Cardiac muscle cell (in vitro differentiated cells and primary cell): ENCODE results near the gene ACTN1. TPM values are rescaled to one million over a fixed set of nuclear protein-coding genes. Genes with fewer than 3 reads are reported as not detected.
"Not testable (repeated sequence)": the region's sequence is repeated elsewhere in the genome, so short reads cannot be mapped to it uniquely, and the experiment has no call there.

Source experiments
- DNase-seq, 2 donors: peaks; one replicate each; pipeline versions ENCODE4 v3.0.0 to v3.0.0-alpha.2; 2010 to 2017; ENCODE audit warnings: low read depth in 1 of 2, low spot score in 1 of 2
- H3K27ac ChIP-seq: fragments of 200-600 bp; sonication (generic); 2 replicates; pipeline ENCODE4 v1.5.1; 2016
- H3K27me3 ChIP-seq: fragments of 200-600 bp; sonication (generic); 2 replicates; pipeline ENCODE4 v1.6.0; 2016; ENCODE audit warnings: control low read depth
- H3K36me3 ChIP-seq: fragments of 200-600 bp; sonication (generic); 2 replicates; pipeline ENCODE4 v1.5.1; 2016; ENCODE audit warnings: control low read depth
- H3K4me1 ChIP-seq: fragments of 200-600 bp; sonication (generic); 2 replicates; pipeline ENCODE4 v1.8.1; 2017; ENCODE audit warnings: low read depth, mild to moderate bottlenecking, mixed run types
- H3K4me3 ChIP-seq: fragments of 200-600 bp; sonication (generic); 2 replicates; pipeline ENCODE4 v1.5.1; 2016; ENCODE audit warnings: mild to moderate bottlenecking
- H3K9me3 ChIP-seq: fragments of 200-600 bp; sonication (generic); 2 replicates; pipeline ENCODE4 v1.5.1; 2017; ENCODE audit warnings: low read depth, mild to moderate bottlenecking, control low read depth
- polyA plus RNA-seq: library from polyadenylated mRNA; unstranded; fragments of >200 nt; fragmentation: Nextera tagmentation; extraction: Ambion mirVana; gene quantifications from 2 replicates; pipeline ENCODE4 v1.2.1, GENCODE V29; 2016
- total RNA-seq: library from RNA; depleted of rRNA; stranded (reverse); fragments of >200 nt; gene quantifications from 2 replicates; pipeline ENCODE4 v1.2.3, GENCODE V29; 2016
- TF ChIP-seq, protein P1 (sequence below): IDR thresholded peaks from 2 replicates; pipeline ENCODE4 v1.5.1; 2012; ENCODE audit warnings: low read depth, mild to moderate bottlenecking, low read length

Gene ACTN1
- total and polyA plus RNA-seq, 2 experiments from 2014 or later: 167 to 202 TPM

DNA sequence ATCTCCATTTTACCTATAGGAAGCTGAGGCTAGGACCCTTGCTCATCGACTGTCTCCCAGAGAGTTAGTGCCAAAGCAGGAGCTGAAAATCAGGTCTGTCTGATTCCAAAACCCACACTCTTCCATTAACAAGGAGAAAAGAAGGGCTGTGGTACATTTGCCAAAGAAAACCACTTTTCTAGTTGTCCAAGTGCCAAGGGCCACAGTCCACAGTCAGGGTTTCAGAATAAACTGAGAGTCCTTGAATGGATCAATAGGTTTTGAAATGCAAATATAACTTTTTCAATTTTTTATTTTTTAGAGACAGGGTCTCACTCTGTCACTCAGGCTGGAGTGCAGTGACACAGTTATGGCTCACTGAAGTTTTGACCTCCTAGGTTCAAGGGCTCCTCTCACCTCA lies 130.8 kb downstream of the ACTN1 start:
- no peaks in the 10 kb centered on the region for H3K4me1 ChIP-seq
- TF ChIP-seq, protein P1, sequence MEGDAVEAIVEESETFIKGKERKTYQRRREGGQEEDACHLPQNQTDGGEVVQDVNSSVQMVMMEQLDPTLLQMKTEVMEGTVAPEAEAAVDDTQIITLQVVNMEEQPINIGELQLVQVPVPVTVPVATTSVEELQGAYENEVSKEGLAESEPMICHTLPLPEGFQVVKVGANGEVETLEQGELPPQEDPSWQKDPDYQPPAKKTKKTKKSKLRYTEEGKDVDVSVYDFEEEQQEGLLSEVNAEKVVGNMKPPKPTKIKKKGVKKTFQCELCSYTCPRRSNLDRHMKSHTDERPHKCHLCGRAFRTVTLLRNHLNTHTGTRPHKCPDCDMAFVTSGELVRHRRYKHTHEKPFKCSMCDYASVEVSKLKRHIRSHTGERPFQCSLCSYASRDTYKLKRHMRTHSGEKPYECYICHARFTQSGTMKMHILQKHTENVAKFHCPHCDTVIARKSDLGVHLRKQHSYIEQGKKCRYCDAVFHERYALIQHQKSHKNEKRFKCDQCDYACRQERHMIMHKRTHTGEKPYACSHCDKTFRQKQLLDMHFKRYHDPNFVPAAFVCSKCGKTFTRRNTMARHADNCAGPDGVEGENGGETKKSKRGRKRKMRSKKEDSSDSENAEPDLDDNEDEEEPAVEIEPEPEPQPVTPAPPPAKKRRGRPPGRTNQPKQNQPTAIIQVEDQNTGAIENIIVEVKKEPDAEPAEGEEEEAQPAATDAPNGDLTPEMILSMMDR: no peak
- H3K9me3 ChIP-seq: no peaks in the 10 kb centered on the region
- DNase-seq: no peak
- H3K27me3 ChIP-seq: no peaks in the 10 kb centered on the region
- no peak overlapping the region for H3K4me3 ChIP-seq
- no peaks in the 10 kb centered on the region for H3K36me3 ChIP-seq
- H3K27ac ChIP-seq: no peak overlapping the region

DNA sequence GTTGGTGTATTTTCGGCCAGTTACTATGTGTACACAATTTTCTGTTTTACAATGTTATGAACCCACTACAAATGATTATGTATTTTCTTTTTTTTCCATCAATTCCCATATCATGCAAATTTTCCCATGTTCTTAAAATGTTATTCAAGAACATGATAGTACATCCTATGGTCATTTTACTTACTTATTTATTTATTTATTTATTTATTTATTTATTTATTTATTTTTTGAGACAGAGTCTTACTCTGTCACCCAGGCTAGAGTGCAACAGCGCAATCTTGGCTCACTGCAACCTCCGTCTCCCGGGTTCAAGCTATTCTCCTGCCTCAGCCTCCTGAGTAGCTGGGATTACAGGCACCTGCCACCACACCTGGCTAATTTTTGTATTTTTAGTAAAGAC lies 131.5 kb downstream of the ACTN1 start:
- DNase-seq, H3K4me1 ChIP-seq, H3K27me3 ChIP-seq, H3K27ac ChIP-seq, H3K9me3 ChIP-seq, H3K4me3 ChIP-seq, H3K36me3 ChIP-seq: not testable (repeated sequence)

DNA sequence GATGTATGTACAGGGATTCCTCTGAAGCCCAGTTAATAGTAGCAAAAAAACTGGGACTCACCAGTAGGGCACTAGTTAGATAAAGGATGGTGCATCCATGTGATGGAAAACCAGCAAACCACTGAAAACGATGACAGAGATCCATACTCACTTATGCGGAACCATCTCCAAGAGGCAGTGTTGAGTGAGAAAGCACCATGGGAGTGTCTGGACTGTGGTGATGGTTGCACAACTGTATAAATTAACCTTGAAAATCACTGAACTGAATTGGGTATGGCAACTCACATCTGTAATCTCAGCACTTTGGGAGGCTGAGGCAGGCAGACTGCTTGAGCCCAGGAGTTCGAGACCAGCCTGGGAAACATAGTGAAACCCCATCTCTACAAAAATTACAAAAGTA lies 132.6 kb downstream of the ACTN1 start:
- DNase-seq: no peak
- no peak overlapping the region for H3K4me3 ChIP-seq
- no peaks in the 10 kb centered on the region for H3K9me3 ChIP-seq
- no peaks in the 10 kb centered on the region for H3K27me3 ChIP-seq
- TF ChIP-seq, protein P1: no peak
- H3K36me3 ChIP-seq: no peaks in the 10 kb centered on the region
- no peak overlapping the region for H3K27ac ChIP-seq
- no peaks in the 10 kb centered on the region for H3K4me1 ChIP-seq

DNA sequence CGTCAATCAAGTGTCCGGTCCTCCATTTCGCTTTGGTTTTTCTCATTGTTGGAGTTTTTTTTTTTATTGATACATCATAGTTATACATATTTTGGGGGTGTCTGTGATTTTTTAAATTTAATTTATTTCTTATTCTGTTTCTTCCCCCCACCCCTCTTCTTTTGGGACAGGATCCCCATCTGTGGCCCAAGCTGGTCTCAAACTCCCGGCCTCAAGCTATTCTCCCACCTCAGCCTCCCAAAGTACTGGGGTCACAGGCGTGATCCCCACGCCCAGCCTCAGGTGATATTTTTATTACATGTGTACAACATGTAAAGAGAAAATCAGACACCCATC lies 134.9 kb downstream of the ACTN1 start:
- no peaks in the 10 kb centered on the region for H3K36me3 ChIP-seq
- no peak for DNase-seq
- H3K9me3 ChIP-seq: no peaks in the 10 kb centered on the region
- no peaks in the 10 kb centered on the region for H3K4me1 ChIP-seq
- no peaks in the 10 kb centered on the region for H3K27me3 ChIP-seq
- no peak overlapping the region for H3K27ac ChIP-seq
- no peak overlapping the region for H3K4me3 ChIP-seq
- TF ChIP-seq, protein P1: no peak

DNA sequence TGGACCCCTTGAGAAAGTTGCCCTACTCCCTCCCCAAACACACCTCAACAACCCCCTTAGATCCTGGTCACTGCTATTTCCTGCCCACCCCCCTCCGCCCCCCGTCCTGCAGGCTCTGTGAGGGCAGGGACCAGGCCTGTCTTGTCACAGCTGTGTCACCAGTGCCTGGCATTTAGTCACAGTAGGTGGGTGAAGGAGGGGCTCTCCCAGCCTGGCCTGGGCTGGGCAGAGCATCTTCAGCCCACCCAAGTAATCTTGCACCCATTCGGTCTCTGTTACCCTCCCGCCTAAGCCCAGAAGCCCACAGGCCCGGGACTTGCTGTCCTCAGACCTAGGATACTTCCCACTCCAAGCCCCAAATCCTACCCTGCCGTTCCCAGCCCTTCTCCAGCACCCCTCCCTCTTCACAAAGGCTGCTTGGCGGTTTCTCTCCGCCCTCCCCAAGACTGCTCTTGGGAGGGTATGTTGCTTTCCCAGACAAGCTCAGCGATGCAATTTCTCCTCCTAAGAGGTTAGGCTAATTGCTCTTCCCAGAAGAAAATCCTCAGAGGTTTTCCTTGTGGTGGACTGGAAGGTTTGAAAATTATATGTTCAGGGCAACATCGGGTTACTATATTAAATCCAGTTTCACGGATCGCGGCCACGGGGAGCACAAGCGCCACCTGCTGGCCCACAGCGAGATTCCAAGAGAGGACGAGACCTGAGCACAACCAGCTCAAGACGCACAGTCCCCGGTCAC lies 135.5 kb downstream of the ACTN1 start:
- Histone ChIP-seq H3K27ac (no peak overlapping the region), H3K4me1 (no peaks in the 10 kb centered on the region), H3K27me3 (no peaks in the 10 kb centered on the region), H3K4me3 (peak overlapping the region; percentile 21), H3K9me3 (no peaks in the 10 kb centered on the region), H3K36me3 (no peaks in the 10 kb centered on the region)
- DNase-seq: peak; percentile 75 to 82
- TF ChIP-seq, protein P1: peak; percentile 95

DNA sequence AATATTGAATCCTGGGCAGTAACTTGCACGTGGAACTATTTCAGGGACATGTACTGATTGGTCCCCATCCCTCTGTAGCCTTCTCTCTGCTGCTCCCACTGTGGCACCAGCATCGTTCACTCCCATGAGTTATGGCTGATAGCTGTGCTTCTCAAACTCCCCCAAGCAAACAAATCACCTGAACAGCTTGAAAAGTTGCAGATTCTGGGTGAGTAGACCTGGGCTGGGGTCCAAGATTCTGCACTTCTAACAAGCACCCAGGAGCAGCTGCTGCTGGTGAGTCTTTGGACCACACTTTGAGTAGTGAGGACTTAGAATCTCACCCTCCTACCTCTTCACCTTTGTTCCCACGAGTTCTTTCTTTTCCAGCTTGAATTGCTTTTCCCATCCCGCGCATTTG lies 136.8 kb downstream of the ACTN1 start:
- Histone ChIP-seq H3K9me3 (no peaks in the 10 kb centered on the region), H3K27ac (no peak overlapping the region), H3K4me1 (no peaks in the 10 kb centered on the region), H3K4me3 (no peak overlapping the region), H3K27me3 (no peaks in the 10 kb centered on the region), H3K36me3 (no peaks in the 10 kb centered on the region)
- DNase-seq: no peak
- TF ChIP-seq, protein P1: no peak
